Natural killer cell (primary cell): Measurements from ENCODE around the gene ADGRB3. TPM values are rescaled to one million over a fixed set of nuclear protein-coding genes. Genes with fewer than 3 reads are reported as not detected.

Experiments
- ATAC-seq, 3 donors: fragments of 150-1000 bp in 2 of 3; fragments of 200-7000 bp in 1 of 3; cut with Tn5 transposase; 1 replicate in 1 of 3; 2 replicates in 2 of 3; pipeline ENCODE4 v1.10.0; 2021; ENCODE audit warnings: mild to moderate bottlenecking in 2 of 3, moderate library complexity in 2 of 3
- DNase-seq, 2 donors: peaks; one replicate each; pipeline versions ENCODE4 v3.0.0 to v3.0.0-alpha.2; 2013 to 2021; ENCODE audit warnings: mixed read lengths in 1 of 2
- H3K27ac ChIP-seq: one replicate; pipeline ENCODE4 v1.5.1; 2013; ENCODE audit warnings: mild to moderate bottlenecking, low read length
- H3K27me3 ChIP-seq: one replicate; pipeline ENCODE4 v1.6.1; 2013; ENCODE audit warnings: low read length; ENCODE audit not compliant: control insufficient read depth, insufficient read depth
- H3K36me3 ChIP-seq: one replicate; pipeline ENCODE4 v1.6.1; 2013; ENCODE audit warnings: low read length; ENCODE audit not compliant: control insufficient read depth, insufficient read depth
- H3K4me1 ChIP-seq: one replicate; pipeline ENCODE4 v1.6.1; 2013; ENCODE audit warnings: low read length; ENCODE audit not compliant: control insufficient read depth, insufficient read depth
- H3K4me3 ChIP-seq: one replicate; pipeline ENCODE4 v1.5.1; 2013; ENCODE audit warnings: low read length
- H3K9me3 ChIP-seq: one replicate; pipeline ENCODE4 v1.6.1; 2013; ENCODE audit warnings: low read length; ENCODE audit not compliant: control insufficient read depth, insufficient read depth
- H3K27ac Mint-ChIP-seq, 2 donors: one replicate each; pipeline ENCODE4 v1.8.0; 2022; ENCODE audit warnings: mild to moderate bottlenecking in 2 of 2, mixed read lengths in 2 of 2, moderate library complexity in 1 of 2
- H3K27me3 Mint-ChIP-seq, 2 donors: one replicate each; pipeline ENCODE4 v1.8.0; 2022; ENCODE audit warnings: low read depth in 2 of 2, mixed read lengths in 2 of 2
- H3K36me3 Mint-ChIP-seq: one replicate; pipeline ENCODE4 v1.8.0; 2022; ENCODE audit warnings: mixed read lengths
- H3K4me1 Mint-ChIP-seq, 2 donors: one replicate each; pipeline ENCODE4 v1.8.0; 2022; ENCODE audit warnings: mixed read lengths in 2 of 2
- H3K4me3 Mint-ChIP-seq: one replicate; pipeline ENCODE4 v1.8.0; 2022; ENCODE audit warnings: mild to moderate bottlenecking, moderate library complexity, mixed read lengths
- H3K9me3 Mint-ChIP-seq, 2 donors: one replicate each; pipeline ENCODE4 v1.8.0; 2022; ENCODE audit warnings: mixed read lengths in 2 of 2
- WGBS: methylation state at CpG from one replicate; pipeline ENCODE4 v1.1.7; 2013; ENCODE audit warnings: missing lambda C conversion rate; ENCODE audit not compliant: insufficient coverage; 5-methylcytosine and 5-hydroxymethylcytosine counted together
- intact Hi-C: fragments of 100-400 bp; cut with micrococcal nuclease; formaldehyde crosslinking; loops from one replicate; pipeline ENCODE4 v1.14.2; 2022
- total RNA-seq, 4 donors: library from RNA; stranded (reverse); fragments of 120-200 nt in 1 of 4; gene quantifications; one replicate each; pipeline versions ENCODE4 v1.2.3 to v1.2.4, GENCODE V29; 2013 to 2022
- TF ChIP-seq, protein P1 (sequence below): fragments of 200-600 bp; IDR thresholded peaks from one replicate; pipeline ENCODE4 v1.8.0; 2022; ENCODE audit warnings: antibody characterized with exemption

Gene ADGRB3
- total RNA-seq, 3 donors from 2014 or later (not counting 1 experiment from before 2014, with no cell fraction given), result not detected

DNA sequence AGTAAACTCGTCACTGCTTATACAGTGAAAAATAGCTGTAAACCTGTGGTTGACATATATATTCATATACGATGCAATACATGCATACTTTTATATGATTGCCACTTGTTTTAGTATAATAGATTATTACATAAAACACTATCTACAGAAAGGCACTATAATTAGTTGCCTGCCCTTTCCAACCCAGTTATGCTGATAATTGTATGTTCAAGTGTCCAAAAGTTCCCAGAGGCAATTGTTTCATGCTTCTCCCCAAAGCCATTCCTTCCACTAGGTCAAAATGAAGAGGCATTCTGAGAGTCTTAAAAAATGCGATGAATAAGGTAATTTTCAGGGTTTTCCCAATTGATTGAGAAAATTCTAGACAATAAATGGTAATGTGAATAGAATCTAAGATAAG is 727.1 kb downstream of the ADGRB3 start:
- intact Hi-C loops, result no loop called here
- H3K9me3 Mint-ChIP-seq, result peaks cover 2 to 7% of the 10 kb centered on the region in 2 donors
- H3K4me1 ChIP-seq, result no peaks in the 10 kb centered on the region
- H3K27ac Mint-ChIP-seq, result no peak overlapping the region
- no peaks in the 10 kb centered on the region for H3K4me1 Mint-ChIP-seq
- WGBS, result 79% methylated on average over 2 of the region's 3 CpGs
- H3K27me3 Mint-ChIP-seq, result no peaks in the 10 kb centered on the region
- DNase-seq (no peak), ATAC-seq (no peak)
- H3K9me3 ChIP-seq, result no peaks in the 10 kb centered on the region
- TF ChIP-seq, protein P1, sequence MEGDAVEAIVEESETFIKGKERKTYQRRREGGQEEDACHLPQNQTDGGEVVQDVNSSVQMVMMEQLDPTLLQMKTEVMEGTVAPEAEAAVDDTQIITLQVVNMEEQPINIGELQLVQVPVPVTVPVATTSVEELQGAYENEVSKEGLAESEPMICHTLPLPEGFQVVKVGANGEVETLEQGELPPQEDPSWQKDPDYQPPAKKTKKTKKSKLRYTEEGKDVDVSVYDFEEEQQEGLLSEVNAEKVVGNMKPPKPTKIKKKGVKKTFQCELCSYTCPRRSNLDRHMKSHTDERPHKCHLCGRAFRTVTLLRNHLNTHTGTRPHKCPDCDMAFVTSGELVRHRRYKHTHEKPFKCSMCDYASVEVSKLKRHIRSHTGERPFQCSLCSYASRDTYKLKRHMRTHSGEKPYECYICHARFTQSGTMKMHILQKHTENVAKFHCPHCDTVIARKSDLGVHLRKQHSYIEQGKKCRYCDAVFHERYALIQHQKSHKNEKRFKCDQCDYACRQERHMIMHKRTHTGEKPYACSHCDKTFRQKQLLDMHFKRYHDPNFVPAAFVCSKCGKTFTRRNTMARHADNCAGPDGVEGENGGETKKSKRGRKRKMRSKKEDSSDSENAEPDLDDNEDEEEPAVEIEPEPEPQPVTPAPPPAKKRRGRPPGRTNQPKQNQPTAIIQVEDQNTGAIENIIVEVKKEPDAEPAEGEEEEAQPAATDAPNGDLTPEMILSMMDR, result no peak
- H3K4me3 Mint-ChIP-seq, result no peak overlapping the region
- H3K36me3 ChIP-seq, result no peaks in the 10 kb centered on the region
- H3K36me3 Mint-ChIP-seq, result no peaks in the 10 kb centered on the region
- H3K27me3 ChIP-seq, result no peaks in the 10 kb centered on the region
- no peak overlapping the region for H3K27ac ChIP-seq
- H3K4me3 ChIP-seq, result no peak overlapping the region

DNA sequence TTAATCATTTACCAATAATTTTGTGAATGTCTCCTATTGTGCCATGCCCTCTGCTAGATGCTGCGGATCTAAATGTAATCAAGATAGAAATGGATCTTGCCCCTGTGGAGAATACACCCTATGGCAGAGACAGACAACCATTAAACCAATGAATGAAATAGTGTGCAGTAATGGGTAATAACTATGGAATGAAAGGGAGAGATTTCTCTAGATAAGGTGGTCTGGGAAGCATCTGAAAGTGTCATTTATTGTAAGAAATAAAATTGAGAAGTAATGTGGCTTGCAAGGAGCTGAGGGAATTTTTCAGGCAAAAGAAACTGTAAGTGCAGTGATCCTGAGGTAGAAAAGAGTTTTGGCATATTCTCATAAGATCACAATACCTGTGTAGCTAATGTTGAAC is 731.7 kb downstream of the ADGRB3 start:
- intact Hi-C loops, result no loop called here
- 100% methylated on average over 1 of the region's 1 CpG for whole genome bisulfite sequencing
- Histone ChIP-seq H3K4me3 (no peak overlapping the region), H3K27ac (no peak overlapping the region), H3K27me3 (no peaks in the 10 kb centered on the region), H3K9me3 (no peaks in the 10 kb centered on the region), H3K4me1 (no peaks in the 10 kb centered on the region), H3K36me3 (no peaks in the 10 kb centered on the region)
- Mint-ChIP-seq H3K36me3 (no peaks in the 10 kb centered on the region), H3K27ac (no peak overlapping the region), H3K4me1 (no peaks in the 10 kb centered on the region), H3K27me3 (no peaks in the 10 kb centered on the region), H3K9me3 (peaks cover 9 to 14% of the 10 kb centered on the region in 2 donors), H3K4me3 (no peak overlapping the region)
- DNase-seq (no peak), ATAC-seq (no peak)
- TF ChIP-seq, protein P1, result no peak

DNA sequence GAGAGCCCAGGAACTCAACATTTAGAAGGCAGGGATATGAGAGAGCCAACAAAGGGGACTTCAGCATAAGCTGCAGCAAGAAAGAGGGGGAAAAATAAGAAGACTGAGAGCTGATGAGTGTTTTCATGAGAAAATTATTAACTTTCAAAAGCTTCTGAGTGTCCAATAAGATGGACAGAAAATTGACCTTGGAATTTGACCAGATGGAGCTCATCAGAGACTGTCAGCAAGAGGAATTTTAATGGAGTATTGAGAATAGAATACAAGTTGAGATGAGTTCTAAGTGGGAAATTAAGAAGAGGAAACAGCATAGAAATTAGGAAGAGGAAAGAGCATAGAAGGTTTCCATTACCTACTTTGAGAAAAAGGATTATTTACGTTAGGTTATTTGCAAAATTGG is 733.5 kb downstream of the ADGRB3 start:
- Mint-ChIP-seq H3K4me1 (no peaks in the 10 kb centered on the region), H3K36me3 (no peaks in the 10 kb centered on the region), H3K27me3 (no peaks in the 10 kb centered on the region), H3K4me3 (no peak overlapping the region), H3K27ac (no peak overlapping the region), H3K9me3 (peaks cover 7 to 14% of the 10 kb centered on the region in 2 donors)
- Histone ChIP-seq H3K27ac (no peak overlapping the region), H3K4me1 (no peaks in the 10 kb centered on the region), H3K9me3 (no peaks in the 10 kb centered on the region), H3K36me3 (no peaks in the 10 kb centered on the region), H3K27me3 (no peaks in the 10 kb centered on the region), H3K4me3 (no peak overlapping the region)
- DNase-seq, result no peak
- TF ChIP-seq, protein P1, result no peak
- intact Hi-C loops, result no loop called here
- ATAC-seq, result no peak
- WGBS, result no CpG with 5 or more reads among the region's 1 CpG

DNA sequence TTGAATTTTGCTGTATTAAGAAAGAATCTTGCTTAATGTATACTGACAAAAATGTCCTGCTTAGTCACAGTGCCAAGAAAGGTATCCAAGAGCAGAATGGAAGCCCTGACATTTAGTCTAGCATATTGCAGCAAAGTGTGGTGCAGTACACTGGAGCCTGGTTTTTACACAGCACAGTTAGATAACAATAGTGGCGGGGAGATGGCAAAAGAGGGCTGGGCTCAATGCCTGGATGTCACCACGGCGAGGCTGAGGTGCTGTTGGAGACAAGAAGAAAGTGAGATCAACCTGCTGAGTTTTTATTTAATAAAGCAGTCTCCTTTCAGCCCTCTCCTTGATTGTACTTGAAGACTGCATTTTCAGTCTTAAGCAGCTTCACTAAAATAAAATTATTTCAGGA is 735.7 kb downstream of the ADGRB3 start:
- H3K27ac ChIP-seq, result no peak overlapping the region
- no peaks in the 10 kb centered on the region for H3K9me3 ChIP-seq
- 90% methylated on average over 3 of the region's 3 CpGs for WGBS
- no peaks in the 10 kb centered on the region for H3K36me3 Mint-ChIP-seq
- H3K4me3 Mint-ChIP-seq, result no peak overlapping the region
- no peaks in the 10 kb centered on the region for H3K4me1 Mint-ChIP-seq
- intact Hi-C loops, result no loop called here
- H3K27ac Mint-ChIP-seq, result no peak overlapping the region
- H3K36me3 ChIP-seq, result no peaks in the 10 kb centered on the region
- TF ChIP-seq, protein P1, result no peak
- H3K27me3 ChIP-seq, result no peaks in the 10 kb centered on the region
- no peaks in the 10 kb centered on the region for H3K4me1 ChIP-seq
- ATAC-seq (no peak), DNase-seq (no peak)
- peaks cover 12 to 20% of the 10 kb centered on the region in 2 donors for H3K9me3 Mint-ChIP-seq
- H3K4me3 ChIP-seq, result no peak overlapping the region
- no peaks in the 10 kb centered on the region for H3K27me3 Mint-ChIP-seq
